Peyer's patch (tissue), 4 donors: ENCODE results near the gene YIPF5.

Experiments
- POLR2A ChIP-seq, 2 donors: fragments of 450-650 bp; IDR thresholded peaks; one replicate each; pipeline ENCODE4 v1.5.1; 2017; ENCODE audit warnings: antibody characterized with exemption in 2 of 2, mild to moderate bottlenecking in 2 of 2, moderate library complexity in 2 of 2
- TF ChIP-seq, protein P1 (sequence below), 6 experiments: fragments of 450-650 bp in 4 of 6; fragments of 200-600 bp in 2 of 6; sonication (generic) in 1 of 6; IDR thresholded peaks; one replicate each; pipeline ENCODE4 v1.5.1; 2017 to 2019; ENCODE audit warnings: antibody characterized with exemption in 6 of 6, mild to moderate bottlenecking in 3 of 6, moderate library complexity in 1 of 6

DNA sequence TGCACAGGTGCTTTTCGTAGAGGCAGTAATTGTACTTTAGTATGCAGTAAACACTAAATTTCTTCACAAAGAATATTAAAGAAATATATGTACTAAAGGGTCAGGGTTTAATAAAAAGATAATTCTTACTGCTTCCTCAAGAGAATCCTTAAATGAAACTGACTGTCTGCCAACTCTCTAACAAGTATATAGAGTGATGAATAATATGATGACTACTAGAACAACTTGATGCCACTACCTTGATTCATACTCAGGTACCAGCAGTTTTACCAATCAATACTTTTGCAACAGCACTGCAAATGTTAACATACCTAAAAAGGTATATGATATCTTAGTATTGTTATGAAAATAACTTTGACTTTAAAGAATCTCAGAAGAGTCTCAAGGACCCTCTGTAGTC is 3.8 kb downstream of the YIPF5 start:
- TF ChIP-seq, protein P1, sequence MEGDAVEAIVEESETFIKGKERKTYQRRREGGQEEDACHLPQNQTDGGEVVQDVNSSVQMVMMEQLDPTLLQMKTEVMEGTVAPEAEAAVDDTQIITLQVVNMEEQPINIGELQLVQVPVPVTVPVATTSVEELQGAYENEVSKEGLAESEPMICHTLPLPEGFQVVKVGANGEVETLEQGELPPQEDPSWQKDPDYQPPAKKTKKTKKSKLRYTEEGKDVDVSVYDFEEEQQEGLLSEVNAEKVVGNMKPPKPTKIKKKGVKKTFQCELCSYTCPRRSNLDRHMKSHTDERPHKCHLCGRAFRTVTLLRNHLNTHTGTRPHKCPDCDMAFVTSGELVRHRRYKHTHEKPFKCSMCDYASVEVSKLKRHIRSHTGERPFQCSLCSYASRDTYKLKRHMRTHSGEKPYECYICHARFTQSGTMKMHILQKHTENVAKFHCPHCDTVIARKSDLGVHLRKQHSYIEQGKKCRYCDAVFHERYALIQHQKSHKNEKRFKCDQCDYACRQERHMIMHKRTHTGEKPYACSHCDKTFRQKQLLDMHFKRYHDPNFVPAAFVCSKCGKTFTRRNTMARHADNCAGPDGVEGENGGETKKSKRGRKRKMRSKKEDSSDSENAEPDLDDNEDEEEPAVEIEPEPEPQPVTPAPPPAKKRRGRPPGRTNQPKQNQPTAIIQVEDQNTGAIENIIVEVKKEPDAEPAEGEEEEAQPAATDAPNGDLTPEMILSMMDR (IDR thresholded peaks at IDR 0.05): no peak
- TF ChIP-seq POLR2A (IDR thresholded peaks at IDR 0.05): no peak
